ENCODE results near the gene GPER1. TPM values are rescaled to one million over a fixed set of nuclear protein-coding genes. Genes with fewer than 3 reads are reported as not detected.
"Not testable (repeated sequence)": the region's sequence is repeated elsewhere in the genome, so short reads cannot be mapped to it uniquely, and the experiment has no call there.

The GPER1 gene
- total RNA-seq, 1 donor from 2014 or later = 26.0 TPM

- H3K4me3 ChIP-seq = peak overlapping the region; percentile 84
- ATAC-seq (peak; percentile 89 to 94), DNase-seq (no peak)
- H3K36me3 ChIP-seq = no peaks in the 10 kb centered on the region
- H3K27me3 ChIP-seq (ENCODE audit: low read depth) = no peaks in the 10 kb centered on the region
- TF ChIP-seq CTCF (IDR thresholded peaks at IDR 0.05) = no peak
- peak overlapping the region; percentile 91 for H3K27ac ChIP-seq
- H3K4me1 ChIP-seq = peaks cover 19% of the 10 kb centered on the region
- H3K9me3 ChIP-seq = no peaks in the 10 kb centered on the region
- intact Hi-C loops (cut with DNase I) = no loop called here
Measured at GRCh38 chr7:1137517-1138167, 49.7 kb downstream of the GPER1 start.

GRCh38 chr7:1140476-1141104, 52.7 kb downstream of the GPER1 start:
- Histone ChIP-seq H3K4me1 (peaks cover 19% of the 10 kb centered on the region), H3K27ac (no peak overlapping the region), H3K9me3 (no peaks in the 10 kb centered on the region), H3K4me3 (no peak overlapping the region), H3K27me3 (ENCODE audit: low read depth) (no peaks in the 10 kb centered on the region), H3K36me3 (no peaks in the 10 kb centered on the region)
- intact Hi-C loops (cut with DNase I) = no loop called here
- TF ChIP-seq CTCF (IDR thresholded peaks at IDR 0.05) = no peak
- ATAC-seq (no peak), DNase-seq (no peak)

- Histone ChIP-seq H3K4me3 (no peak overlapping the region), H3K27ac (no peak overlapping the region), H3K4me1 (peaks cover 17% of the 10 kb centered on the region), H3K27me3 (ENCODE audit: low read depth) (no peaks in the 10 kb centered on the region), H3K36me3 (no peaks in the 10 kb centered on the region), H3K9me3 (no peaks in the 10 kb centered on the region)
- DNase-seq (no peak), ATAC-seq (no peak)
- TF ChIP-seq CTCF (IDR thresholded peaks at IDR 0.05) = no peak
- intact Hi-C loops (cut with DNase I) = no loop called here
Measured at GRCh38 chr7:1141651-1142050, 53.7 kb downstream of the GPER1 start.

- no peak for TF ChIP-seq CTCF (IDR thresholded peaks at IDR 0.05)
- Histone ChIP-seq H3K9me3 (no peaks in the 10 kb centered on the region), H3K36me3 (no peaks in the 10 kb centered on the region), H3K27ac (no peak overlapping the region), H3K4me1 (peaks cover 12% of the 10 kb centered on the region), H3K27me3 (ENCODE audit: low read depth) (no peaks in the 10 kb centered on the region), H3K4me3 (no peak overlapping the region)
- intact Hi-C loops (cut with DNase I) = no loop called here
- no peak for DNase-seq
- no peak for ATAC-seq
Measured at GRCh38 chr7:1142051-1142635, 54.2 kb downstream of the GPER1 start.

GRCh38 chr7:1143031-1143430, 55.1 kb downstream of the GPER1 start:
- ATAC-seq; H3K4me3 ChIP-seq; H3K9me3 ChIP-seq; intact Hi-C loops (cut with DNase I); H3K27ac ChIP-seq; H3K27me3 ChIP-seq (ENCODE audit: low read depth); H3K4me1 ChIP-seq; H3K36me3 ChIP-seq; DNase-seq: not testable (repeated sequence)

Other genes with a start within 250 kb of the GPER1 start
- gene GET4, start 211.6 kb upstream of the GPER1 start, total RNA-seq = 31.7 TPM
- gene ADAP1, start 133.4 kb upstream of the GPER1 start, total RNA-seq = 33.9 TPM
- 12.9 TPM for gene COX19, start 112.6 kb upstream of the GPER1 start, total RNA-seq
- gene CYP2W1, start 104.9 kb upstream of the GPER1 start, total RNA-seq = not detected
- gene GPR146, start 43.6 kb upstream of the GPER1 start, total RNA-seq = 44.8 TPM
- gene ZFAND2A, start 72.1 kb downstream of the GPER1 start, total RNA-seq = 14.8 TPM
- gene UNCX, start 144.8 kb downstream of the GPER1 start, total RNA-seq = not detected